GM21717 (cell line): ENCODE data around the gene NT5C.
"Not testable (repeated sequence)": the region's sequence is repeated elsewhere in the genome, so short reads cannot be mapped to it uniquely, and the experiment has no call there.

ENCODE experiments used
- ATAC-seq: cut with Tn5 transposase; IDR thresholded peaks from one replicate; pipeline ENCODE4 v1.9.1; 2021; ENCODE audit warnings: mild to moderate bottlenecking, moderate library complexity; ENCODE audit not compliant: unreplicated experiment

The NT5C gene

DNA sequence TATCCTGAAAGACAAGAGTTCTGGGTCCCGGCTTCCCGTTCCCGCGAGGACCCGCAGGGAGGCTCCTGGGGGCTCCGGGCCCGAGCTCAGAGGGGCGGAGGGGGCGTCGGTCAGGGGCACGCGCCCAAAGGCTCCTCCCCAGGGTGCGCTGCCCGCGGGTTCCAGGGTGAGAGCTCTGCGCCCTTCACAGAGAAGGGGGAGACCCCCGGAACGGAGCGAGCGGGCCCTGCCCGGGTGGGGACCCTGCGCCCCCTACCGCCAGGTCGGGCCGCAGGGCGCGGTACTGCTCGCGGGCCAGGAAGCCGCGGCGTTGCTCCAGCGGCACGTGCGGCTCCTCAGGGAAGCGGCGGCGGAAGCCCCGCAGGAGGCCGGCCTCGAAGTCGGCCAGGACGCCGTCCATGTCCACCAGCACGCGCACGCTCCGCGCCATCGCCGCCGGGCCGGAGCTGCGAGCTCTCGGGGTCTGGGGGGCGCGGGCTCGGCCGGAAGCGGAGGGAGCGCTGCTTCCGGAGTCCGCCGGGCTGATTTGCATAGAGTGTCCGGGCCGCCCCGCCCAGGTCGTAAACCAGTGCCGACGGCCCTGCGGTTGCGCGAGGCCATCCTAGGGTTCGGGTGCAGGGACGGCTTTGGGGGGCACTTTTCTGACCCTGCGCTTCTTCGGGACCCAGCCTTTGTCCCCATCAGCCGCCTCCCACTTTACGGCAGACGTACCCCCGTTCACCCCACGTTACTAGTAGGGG is at the start of gene NT5C:
Gene NT5C (minus strand): TSS at position 465 of the 740 bp plus-strand sequence. CDS start 35 bp downstream, at position 430.
- ATAC-seq = peak; percentile 67

DNA sequence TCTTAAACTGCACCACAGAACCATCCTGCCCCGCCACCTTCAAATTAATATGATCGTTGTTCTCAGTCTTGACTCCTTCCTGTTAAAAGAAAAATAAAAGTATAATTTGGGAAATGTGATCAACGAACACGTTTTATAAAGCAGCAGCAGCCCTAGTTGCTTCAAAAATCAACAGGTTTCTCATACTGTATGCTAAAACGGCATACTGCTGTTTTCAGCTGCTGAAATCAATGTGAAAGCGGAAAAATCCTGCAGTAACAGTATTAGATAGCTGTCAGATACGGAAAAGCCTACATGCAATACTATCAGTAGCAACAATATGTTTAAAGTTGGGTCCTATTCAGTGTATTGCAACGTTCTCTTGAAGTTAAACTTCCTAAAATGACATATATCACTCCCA is 49.6 kb upstream of the NT5C start:
- ATAC-seq = no peak

DNA sequence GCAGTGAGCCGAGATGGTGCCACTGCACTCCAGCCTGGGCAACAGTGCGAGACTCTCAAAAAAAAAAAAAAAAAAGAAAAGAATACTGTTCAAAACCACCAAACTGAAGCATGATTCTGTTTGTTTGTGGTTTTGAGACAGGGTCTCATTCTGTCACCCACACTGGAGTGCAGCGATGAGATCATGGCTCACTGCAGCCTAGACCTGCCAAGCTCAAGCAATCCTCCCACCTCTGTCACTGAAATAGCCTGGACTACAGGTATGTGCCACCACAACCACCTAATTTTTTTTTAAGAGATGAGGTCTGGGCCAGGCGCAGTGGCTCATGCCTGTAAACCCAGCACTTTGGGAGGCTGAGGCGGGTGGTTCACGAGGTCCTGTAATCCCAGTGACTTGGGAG is 46.9 kb upstream of the NT5C start:
- no peak for ATAC-seq

DNA sequence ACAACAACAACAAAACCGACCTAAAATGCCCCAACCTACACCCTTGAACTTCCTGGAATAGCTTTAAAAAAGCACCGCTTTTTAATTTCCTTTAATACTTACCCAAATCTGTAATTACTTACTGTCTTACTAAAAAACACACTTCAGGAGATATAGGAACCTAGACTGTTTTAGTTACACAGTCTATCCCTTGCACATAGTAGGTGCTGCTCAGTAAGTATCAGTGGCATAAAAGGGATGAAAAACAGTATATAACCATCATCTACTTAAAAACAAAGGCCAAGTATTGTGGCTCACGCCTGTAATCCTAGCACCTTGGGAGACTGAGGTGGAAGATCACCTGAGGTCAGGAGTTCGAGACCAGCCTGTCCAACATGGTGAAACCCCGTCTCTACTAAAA is 45.1 kb upstream of the NT5C start:
- ATAC-seq = no peak

DNA sequence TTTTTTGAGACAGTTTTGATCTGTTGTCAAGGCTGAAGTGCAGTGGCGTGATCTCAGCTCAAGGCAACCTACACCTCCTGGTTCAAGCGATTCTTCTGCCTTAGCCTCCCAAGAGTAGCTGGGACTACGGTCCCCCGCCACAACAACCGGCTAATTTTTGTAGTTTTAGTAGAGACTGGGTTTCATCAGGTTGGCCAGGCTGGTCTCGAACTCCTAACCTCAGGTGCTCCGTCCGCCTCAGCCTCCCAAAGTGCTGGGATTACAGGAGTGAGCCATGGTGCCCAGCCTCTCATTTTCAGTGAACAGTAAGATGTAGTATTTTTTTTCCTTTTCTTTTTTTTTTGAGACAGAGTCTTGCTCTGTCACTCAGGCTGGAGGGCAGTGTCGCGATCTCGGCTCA is 43.5 kb upstream of the NT5C start:
- no peak for ATAC-seq

DNA sequence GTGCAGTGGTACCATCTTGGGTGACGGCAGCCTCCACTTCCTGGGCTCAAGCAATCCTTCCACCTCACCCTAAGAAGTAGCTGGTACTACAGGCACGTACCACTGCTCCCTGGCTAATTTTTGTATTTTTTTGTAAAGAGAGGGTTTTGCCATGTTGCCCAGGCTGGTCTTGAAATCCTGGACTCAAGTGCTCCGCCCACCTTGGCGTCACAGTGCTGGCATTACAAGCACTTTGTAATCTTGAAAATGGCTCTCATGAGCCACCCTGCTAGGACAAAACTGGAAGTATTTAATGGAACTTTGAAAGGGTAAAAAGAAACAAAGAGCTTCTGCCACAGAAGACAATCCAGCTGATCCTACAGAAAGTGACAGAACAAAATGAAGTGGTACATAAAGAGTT is 42.0 kb upstream of the NT5C start:
- ATAC-seq = no peak

DNA sequence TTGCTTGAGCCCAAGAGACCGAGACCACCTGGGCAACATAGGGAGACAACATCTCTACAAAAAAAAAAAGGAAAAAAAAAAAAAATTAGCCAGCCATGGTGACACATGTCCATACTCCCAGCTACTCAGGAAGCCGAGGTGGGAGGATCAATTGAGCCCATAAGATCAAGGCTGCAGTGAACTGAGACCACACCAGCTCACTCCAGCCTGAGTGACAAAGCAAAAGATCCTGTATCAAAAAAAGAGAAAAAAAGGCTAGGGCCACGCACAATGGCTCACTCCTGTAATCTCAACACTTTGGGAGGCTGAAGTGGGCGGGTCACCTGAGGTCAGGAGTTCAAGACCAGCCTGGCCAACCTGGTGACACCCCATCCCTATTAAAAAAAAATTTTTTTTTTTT is 37.5 kb upstream of the NT5C start:
- no peak for ATAC-seq

DNA sequence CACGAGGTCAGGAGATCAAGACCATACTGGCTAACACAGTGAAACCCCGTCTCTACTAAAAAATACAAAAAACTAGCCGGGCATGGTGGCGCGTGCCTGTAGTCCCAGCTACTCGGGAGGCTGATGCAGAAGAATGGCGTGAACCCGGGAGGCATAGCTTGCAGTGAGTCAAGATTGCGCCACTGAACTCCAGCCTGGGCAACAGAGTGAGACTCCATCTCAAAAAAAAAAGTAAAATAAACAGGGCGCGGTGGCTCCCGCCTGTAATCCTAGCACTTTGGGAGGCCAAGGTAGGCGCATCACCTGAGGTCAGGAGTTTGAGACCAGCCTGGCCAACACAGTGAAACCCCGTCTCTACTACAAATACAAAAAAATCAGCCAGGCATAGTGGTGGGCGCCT is 33.1 kb upstream of the NT5C start:
- not testable (repeated sequence) for ATAC-seq

DNA sequence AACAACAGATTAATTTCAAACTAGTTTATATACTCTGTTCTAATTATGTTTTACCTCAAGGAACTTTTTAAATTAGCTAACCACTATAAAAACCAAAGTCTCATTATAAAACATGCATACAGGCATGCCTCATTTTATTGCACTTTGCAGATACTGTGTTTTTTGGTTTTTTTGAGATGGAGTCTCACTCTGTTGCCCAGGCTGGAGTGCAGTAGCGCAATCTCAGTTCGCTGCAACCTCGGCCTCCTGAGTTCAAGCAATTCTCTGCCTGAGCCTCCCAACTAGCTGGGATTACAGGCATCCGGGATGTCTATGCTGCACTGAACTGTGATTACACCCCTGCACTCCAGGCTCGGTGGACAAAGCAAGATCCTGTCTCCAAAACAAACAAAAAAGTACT is 31.5 kb upstream of the NT5C start:
- ATAC-seq = no peak

DNA sequence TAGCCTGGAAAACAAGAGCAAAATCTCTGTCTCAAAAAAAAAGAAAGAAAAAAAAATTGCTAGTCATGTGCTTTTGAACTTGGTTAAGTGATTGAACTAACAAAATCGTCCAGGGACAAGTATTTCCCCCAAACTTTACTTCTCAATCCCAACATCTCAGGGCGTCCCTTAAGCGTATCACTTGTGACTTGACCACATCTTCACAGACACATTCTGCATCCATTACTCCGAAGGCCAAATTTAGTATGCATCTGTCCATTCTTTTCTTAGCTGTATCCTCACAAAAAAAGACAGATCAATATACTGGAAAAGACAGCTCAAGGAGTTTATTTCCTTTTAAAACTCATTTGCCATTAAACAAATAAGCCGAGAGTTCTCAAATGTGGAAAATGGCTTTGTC is 28.7 kb upstream of the NT5C start:
- ATAC-seq = no peak

DNA sequence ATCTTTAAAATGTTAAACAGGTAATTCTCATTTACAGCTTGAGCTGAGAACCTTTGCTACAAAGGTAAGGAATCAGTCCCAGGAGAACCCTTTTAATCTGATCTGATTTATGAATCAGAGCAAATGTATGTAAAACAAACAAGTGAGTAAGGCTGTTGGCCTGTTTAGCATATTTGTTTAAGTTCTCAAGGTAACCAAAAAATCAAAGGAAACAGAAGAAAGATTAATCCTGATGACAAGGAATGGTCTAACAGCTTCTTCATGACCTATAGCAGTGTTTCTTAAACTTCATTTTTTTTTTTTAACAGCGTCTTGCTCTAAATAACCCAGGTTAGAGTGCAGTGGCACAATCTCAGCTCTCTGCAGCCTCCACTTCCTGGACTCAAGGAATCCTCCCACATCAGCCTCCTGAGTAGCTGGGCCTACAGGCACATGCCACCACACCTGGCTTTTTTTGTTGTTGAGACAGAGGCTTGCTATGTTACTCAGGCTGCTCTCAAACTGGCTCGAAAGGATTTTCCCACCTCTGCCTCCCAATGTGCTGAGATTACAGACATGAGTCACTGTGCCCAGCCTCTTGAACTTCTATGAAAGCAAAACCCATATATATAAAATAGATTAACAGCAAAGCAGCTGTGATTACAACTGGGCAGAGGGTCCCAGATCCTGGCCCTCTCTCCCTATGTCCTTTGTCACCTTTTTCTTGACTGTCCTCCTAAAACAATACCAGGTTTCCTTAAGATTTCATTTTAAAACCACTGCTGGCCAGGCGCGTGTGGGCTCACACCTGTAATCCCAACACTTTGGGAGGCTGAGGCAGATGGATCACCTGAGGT is 27.9 kb upstream of the NT5C start:
- no peak for ATAC-seq

DNA sequence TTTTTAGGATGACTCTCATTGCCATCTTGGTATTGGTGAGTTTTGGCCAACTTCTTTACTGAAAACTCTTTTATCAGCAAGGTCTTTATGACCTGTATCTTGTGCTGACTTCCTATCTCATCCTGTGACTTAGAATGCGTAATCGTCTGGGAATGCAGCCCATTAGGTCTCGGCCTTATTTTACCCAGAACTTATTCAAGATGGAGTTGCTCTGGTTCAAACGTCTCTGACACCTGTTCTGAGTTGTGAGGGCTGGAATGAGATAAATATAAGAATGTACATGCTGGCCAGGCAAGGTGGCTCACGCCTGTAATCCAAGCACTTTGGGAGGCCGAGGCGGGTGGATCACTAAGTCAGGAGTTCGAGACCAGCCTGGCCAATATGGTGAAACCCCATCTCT is 26.9 kb upstream of the NT5C start:
- not testable (repeated sequence) for ATAC-seq

DNA sequence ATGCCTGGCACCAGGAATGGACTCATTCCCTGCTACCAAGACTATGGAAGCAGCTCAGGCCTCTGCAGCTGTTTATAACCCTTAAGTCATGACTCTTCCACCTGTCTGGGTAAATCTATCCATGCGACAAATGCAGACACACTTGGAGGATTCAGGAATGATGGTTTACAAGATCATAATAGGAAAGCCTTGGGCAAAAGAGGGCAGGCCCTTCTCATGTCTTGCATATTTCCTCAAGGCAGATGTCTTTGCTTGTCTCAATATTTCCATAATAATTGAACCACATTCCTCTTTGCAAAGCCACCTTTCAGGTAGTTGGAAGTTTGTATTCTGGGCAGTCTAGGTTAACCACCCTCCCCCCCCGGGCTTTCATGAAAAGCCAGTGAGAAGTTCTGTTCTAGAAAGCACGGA is 23.7 kb upstream of the NT5C start:
- no peak for ATAC-seq

DNA sequence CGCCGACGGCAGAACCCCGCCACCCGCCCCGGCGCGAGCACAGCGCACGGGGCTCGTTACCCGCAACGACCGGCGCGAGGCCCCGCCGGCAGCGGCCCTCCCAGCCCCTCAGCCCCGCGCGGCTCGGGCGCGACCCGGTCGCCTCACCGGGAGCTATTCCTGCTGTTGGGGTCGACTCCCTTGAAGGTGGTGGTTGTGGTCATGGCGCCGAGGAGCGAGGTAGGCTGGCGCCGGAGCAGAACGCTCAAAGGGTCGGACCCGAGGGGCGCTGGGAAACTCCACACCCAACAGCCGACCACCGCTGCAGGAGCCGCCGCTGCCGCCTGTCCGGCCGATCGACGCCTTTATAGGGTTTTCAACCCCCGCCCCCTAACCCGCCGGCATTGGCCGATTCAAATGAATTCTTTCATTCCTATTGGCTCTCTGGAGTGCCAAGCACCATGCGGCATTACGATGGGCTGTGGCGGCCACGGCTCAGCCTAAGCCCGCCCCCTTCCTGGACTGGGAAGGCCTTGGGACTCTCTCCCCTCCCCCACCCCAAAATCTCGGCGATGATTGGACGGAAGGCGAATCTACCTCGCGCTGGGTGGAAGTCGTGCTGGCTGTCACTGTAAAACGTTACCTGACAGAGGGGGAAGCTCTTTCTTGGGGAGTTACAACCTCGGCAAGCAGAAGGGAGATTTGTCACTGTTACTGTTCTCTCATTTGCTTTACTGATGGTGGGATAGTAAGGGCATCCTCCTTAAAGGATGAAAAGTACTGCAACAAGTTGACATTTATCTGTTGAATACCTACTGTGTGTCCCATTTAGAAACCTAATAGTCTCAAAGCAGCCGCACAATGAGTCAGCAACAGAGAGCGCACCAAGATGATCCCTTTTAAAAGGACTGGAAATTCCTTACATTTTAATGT is 22.9 kb upstream of the NT5C start, which contains the start of gene JPT1:
Gene JPT1 (minus strand): TSS at position 318 of the 912 bp plus-strand sequence. CDS start 115 bp downstream, at position 203.
- peak; percentile 94 for ATAC-seq

DNA sequence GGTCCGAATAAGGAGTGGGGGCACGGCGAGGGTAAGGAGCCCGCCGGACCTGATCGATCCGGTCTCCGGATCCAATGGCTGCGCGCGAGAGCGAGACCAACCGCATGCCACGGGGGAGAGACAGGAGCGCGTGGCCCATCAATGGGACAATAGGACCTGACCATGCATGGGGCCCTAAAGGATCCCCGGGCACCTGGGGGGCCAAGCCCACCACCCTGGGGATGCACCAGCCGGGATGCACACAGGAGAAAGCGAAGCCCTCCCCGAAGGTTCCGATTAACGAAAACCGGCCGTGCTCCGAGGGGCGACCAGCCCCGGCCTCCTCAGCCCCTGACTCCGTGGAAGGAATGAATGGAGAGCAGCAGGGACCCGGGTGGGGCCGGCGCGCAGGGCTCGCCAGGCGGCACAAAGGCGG is 22.2 kb upstream of the NT5C start:
- peak; percentile 34 for ATAC-seq

DNA sequence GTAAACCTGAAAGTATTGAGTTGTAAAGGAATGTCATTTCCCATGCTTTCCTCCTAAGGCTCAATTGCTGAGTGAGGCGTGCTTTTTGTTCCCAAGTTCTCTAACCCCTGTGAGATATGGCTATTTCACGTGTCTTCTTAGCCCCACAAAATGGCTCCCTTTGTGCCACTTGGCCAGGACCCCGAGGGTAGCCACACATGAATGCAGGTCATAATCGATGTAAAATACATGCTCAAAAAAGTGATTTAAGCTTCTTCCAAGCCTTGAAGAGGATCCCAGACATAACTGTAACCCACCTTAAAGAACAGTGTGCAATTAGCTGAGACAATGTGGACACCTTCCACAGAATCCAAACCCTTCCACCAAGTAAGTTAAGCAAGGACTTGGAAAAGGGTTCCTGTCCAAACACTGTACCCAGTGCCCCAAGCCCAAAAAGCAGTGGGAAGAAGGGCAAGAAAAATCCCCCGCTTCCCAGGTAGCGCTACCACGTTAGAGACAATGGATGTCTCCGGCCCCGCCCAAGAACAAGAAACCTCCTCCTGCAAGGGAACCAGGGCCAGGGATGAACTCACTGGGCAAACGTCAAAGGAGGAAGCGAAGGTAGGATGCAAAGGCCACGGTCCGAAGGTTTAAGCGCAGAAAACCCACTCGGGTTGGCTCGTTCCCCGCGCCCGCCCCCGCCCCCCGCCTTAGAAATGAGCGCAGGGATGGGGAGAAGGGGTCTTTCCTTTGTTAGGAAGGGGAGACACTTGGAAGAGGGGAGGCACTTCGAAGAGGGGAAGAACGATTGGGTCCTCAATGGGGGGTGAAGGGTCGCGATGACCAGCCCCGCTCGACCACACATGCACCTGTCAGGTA is 21.6 kb upstream of the NT5C start:
- no peak for ATAC-seq

DNA sequence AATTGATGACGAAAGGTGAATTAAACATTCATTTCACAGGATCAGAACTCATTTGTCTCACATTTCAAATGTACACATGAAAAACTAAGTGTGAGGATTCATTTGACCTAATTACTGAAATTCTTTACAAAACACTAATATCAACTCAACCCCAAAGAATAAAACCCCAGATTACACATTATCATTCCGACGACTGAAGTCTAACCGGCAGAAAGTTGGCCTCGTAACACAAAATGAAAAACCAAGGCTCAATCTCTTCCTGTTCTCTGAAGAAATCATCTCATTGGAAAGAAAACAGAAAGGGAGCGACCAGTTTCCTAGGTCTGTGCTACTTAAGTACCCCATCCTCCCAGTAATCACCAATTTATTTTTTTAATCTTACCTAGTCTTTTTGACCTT is 21.0 kb upstream of the NT5C start:
- no peak for ATAC-seq

DNA sequence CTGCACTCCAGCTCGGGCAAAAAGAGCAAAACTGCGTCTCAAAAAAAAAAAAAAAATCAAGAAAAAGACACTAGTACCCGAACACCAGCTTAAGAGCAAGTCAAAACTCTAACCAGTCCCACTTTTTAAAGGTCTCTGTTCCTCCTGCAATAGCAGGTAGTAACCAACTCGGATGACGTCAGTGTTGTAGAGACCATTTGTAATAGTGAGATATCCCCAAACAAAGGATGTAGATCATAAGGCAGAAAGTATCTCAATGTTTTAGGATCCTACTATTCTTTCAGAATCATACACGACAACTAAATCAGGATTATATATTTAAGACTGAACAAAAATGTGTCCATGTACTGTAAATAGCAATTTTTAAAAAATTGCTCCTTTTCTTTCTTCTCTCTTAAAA is 20.4 kb upstream of the NT5C start:
- no peak for ATAC-seq

DNA sequence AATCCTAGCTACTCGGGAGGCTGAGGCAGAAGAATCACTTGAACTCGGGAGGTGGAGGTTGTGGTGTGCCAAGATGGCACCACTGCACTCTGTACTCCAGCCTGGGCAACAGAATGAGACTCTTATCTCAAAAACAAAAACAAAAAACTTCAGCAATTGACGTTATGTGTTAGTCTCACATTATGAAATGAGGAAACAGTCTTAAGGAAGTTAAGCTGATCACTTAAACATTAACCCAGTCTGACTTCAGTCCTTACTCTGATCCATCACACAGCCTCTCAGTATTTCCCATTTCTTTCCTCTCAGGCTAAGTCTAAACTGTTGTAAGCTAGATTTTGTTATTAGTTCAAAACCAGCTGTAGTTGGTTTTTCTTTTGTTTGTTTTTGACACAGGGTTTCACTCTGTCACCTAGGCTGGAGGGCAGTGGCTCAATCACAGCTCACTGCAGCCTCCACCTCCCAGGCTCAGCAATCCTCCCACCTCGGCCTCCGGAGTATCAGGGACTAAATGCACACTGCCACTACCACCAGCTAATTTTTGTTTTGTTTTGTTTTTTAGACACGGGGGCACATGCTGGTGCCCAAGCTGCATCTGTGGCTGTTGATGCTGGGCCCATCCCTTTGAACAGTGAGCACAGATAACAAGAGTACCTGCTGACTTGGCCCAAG is 16.5 kb upstream of the NT5C start:
- no peak for ATAC-seq

DNA sequence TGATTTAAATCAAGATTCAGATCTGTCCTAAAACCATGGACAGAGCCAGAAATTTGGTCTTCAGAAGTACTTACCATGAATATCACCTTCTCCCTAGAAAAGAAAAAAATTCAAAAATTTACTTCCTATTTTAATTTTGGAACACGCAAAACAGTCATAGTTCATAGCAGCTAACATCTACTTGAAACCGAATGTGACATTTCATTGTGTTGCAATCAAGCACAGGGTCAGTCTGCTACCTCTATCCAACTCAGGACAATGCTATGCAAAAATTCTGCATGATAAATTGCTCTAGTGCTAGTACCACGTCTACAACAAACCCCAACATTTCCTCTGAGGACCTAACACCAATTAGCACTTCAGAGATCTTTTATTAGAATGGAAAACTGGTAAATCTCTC is 15.1 kb upstream of the NT5C start:
- ATAC-seq = no peak
